IMR-90 (cell line): Measurements from ENCODE around the gene TSC22D4. TPM values are rescaled to one million over a fixed set of nuclear protein-coding genes. Genes with fewer than 3 reads are reported as not detected.

Experiments
- ATAC-seq: fragments of 200-7000 bp; cut with Tn5 transposase; 2 replicates; pipeline ENCODE4 v1.9.1; 2020; ENCODE audit warnings: low read depth, mild to moderate bottlenecking, moderate library complexity
- BruUV-seq: library from RNA; stranded (reverse); fragments of 400-500 nt; replicated peaks from 2 replicates; lab custom pipeline; 2021; lab: Mats Ljungman, UMichigan
- CTCF ChIA-PET: fragments of 300-600 bp; formaldehyde crosslinking; extraction: SDS; loops from one replicate; lab custom pipeline; 2021; ENCODE audit warnings: antibody characterized with exemption; lab: Yijun Ruan, JAX
- POLR2A ChIA-PET: fragments of 300-600 bp; sonication (Branson Sonifier 250); formaldehyde crosslinking; loops from one replicate; lab custom pipeline; 2022; ENCODE audit warnings: antibody characterized with exemption; ENCODE audit not compliant: unreplicated experiment; lab: Charles Lee
- DNase-seq: peaks from one replicate; pipeline ENCODE4 v3.0.0; 2013
- H2AFZ ChIP-seq: replicated peaks from 2 replicates; pipeline ENCODE3; 2013; ENCODE audit warnings: low read length, mild to moderate bottlenecking; ENCODE audit not compliant: poor library complexity
- H2AK5ac ChIP-seq: 2 replicates; pipeline ENCODE4 v1.6.1; 2013; ENCODE audit warnings: low read depth, low read length, inconsistent platforms
- H2AK9ac ChIP-seq: replicated peaks from 2 replicates; pipeline ENCODE3; 2013; ENCODE audit warnings: mild to moderate bottlenecking, low read depth, low read length, moderate library complexity; ENCODE audit not compliant: poor library complexity
- H2BK120ac ChIP-seq: 2 replicates; pipeline ENCODE4 v1.6.1; 2013; ENCODE audit warnings: low read depth, low read length, inconsistent platforms
- H2BK15ac ChIP-seq: 3 replicates; pipeline ENCODE4 v1.6.1; 2013; ENCODE audit warnings: low read depth, low read length, inconsistent platforms
- H2BK20ac ChIP-seq: 2 replicates; pipeline ENCODE4 v1.6.1; 2013; ENCODE audit warnings: low read depth, mild to moderate bottlenecking, inconsistent platforms, low read length, moderate library complexity
- H2BK5ac ChIP-seq: 2 replicates; pipeline ENCODE4 v1.6.1; 2013; ENCODE audit warnings: mild to moderate bottlenecking, low read depth, low read length, inconsistent platforms; ENCODE audit not compliant: poor library complexity, severe bottlenecking
- H3K14ac ChIP-seq: replicated peaks from 2 replicates; pipeline ENCODE4 v1.6.1; 2013; ENCODE audit warnings: low read depth, low read length, inconsistent platforms
- H3K18ac ChIP-seq: 2 replicates; pipeline ENCODE4 v1.6.1; 2013; ENCODE audit warnings: low read depth, low read length, control low read depth
- H3K23ac ChIP-seq: 2 replicates; pipeline ENCODE4 v1.6.1; 2013; ENCODE audit warnings: low read depth, low read length, inconsistent platforms
- H3K27ac ChIP-seq: 2 replicates; pipeline ENCODE4 v1.5.1; 2013; ENCODE audit warnings: mild to moderate bottlenecking, control low read depth, low read length; ENCODE audit not compliant: insufficient read depth
- H3K27me3 ChIP-seq: 2 replicates; pipeline ENCODE4 v1.6.1; 2013; ENCODE audit warnings: low read length; ENCODE audit not compliant: control insufficient read depth, insufficient read depth
- H3K36me3 ChIP-seq: 2 replicates; pipeline ENCODE4 v1.6.1; 2013; ENCODE audit warnings: low read length, mixed read lengths; ENCODE audit not compliant: control insufficient read depth, insufficient read depth
- H3K4ac ChIP-seq: 2 replicates; pipeline ENCODE4 v1.6.1; 2013; ENCODE audit warnings: low read depth, low read length, inconsistent platforms
- H3K4me1 ChIP-seq: 2 replicates; pipeline ENCODE4 v1.6.1; 2013; ENCODE audit warnings: low read length, mixed read lengths; ENCODE audit not compliant: control insufficient read depth, insufficient read depth
- H3K4me2 ChIP-seq: 2 replicates; pipeline ENCODE4 v1.6.1; 2013; ENCODE audit warnings: low read depth, mild to moderate bottlenecking, control low read depth, low read length, moderate library complexity
- H3K4me3 ChIP-seq: 2 replicates; pipeline ENCODE4 v1.5.1; 2013; ENCODE audit warnings: low read depth, mild to moderate bottlenecking, control low read depth, low read length, moderate library complexity; ENCODE audit not compliant: insufficient read depth
- H3K56ac ChIP-seq: 2 replicates; pipeline ENCODE4 v1.6.1; 2013; ENCODE audit warnings: low read length, inconsistent platforms; ENCODE audit not compliant: insufficient read depth; ENCODE audit errors: extremely low read depth
- H3K79me1 ChIP-seq, 2 experiments: 2 replicates each; pipeline ENCODE4 v1.6.1; 2013; ENCODE audit warnings: low read length in 2 of 2, inconsistent platforms in 1 of 2, low read depth in 1 of 2
- H3K9ac ChIP-seq: 2 replicates; pipeline ENCODE4 v1.6.1; 2013; ENCODE audit warnings: low read depth, low read length, control low read depth
- H3K9me1 ChIP-seq: 2 replicates; pipeline ENCODE4 v1.6.1; 2013; ENCODE audit warnings: low read length, inconsistent platforms; ENCODE audit not compliant: insufficient read depth
- H3K9me3 ChIP-seq: 2 replicates; pipeline ENCODE4 v1.6.1; 2013; ENCODE audit warnings: low read length; ENCODE audit not compliant: control insufficient read depth, insufficient read depth
- H4K20me1 ChIP-seq: 2 replicates; pipeline ENCODE4 v1.6.1; 2013; ENCODE audit warnings: low read length, inconsistent platforms; ENCODE audit not compliant: insufficient read depth
- H4K5ac ChIP-seq: 2 replicates; pipeline ENCODE4 v1.6.1; 2013; ENCODE audit warnings: mild to moderate bottlenecking, low read depth, low read length, control low read depth
- H4K8ac ChIP-seq, 2 experiments: 2 replicates each; pipeline ENCODE4 v1.6.1; 2013; ENCODE audit warnings: low read depth in 2 of 2, low read length in 2 of 2, control low read depth in 1 of 2, inconsistent platforms in 1 of 2
- H4K91ac ChIP-seq: 2 replicates; pipeline ENCODE4 v1.6.1; 2013; ENCODE audit warnings: low read depth, low read length, inconsistent platforms; ENCODE audit not compliant: insufficient read depth
- ELK1 ChIP-seq: fragments of 150-350 bp; IDR thresholded peaks from 2 replicates; pipeline ENCODE4 v1.6.1; 2016; ENCODE audit warnings: low read depth, mild to moderate bottlenecking, low read length, moderate library complexity, borderline replicate concordance
- MXI1 ChIP-seq: IDR thresholded peaks from 2 replicates; pipeline ENCODE4 v1.6.1; 2012; ENCODE audit warnings: low read depth, mild to moderate bottlenecking, low read length, moderate library complexity, borderline replicate concordance
- POLR2A ChIP-seq: IDR thresholded peaks from 2 replicates; pipeline ENCODE4 v1.6.1; 2012; ENCODE audit warnings: mild to moderate bottlenecking, low read depth, low read length
- SMC3 ChIP-seq: fragments of 150-350 bp; IDR thresholded peaks from 2 replicates; pipeline ENCODE4 v1.6.1; 2016; ENCODE audit warnings: low read depth, mild to moderate bottlenecking, antibody characterized with exemption, low read length, moderate library complexity
- WGBS, 2 experiments: methylation state at CpG; one replicate each; pipeline versions ENCODE4 v1.1.5 to v1.1.7; 2013; ENCODE audit warnings: missing lambda C conversion rate in 2 of 2; ENCODE audit not compliant: insufficient read length in 1 of 2; ENCODE audit errors: extremely low coverage in 2 of 2; 5-methylcytosine and 5-hydroxymethylcytosine counted together
- dilution Hi-C: fragments of 300-500 bp; cut with HindIII; formaldehyde crosslinking; loops from one replicate; pipeline ENCODE4 v1.14.3; 2018; ENCODE audit warnings: low sequenced_read_pairs; ENCODE audit not compliant: unreplicated experiment
- in situ Hi-C: fragments of 300-500 bp; cut with MboI; formaldehyde crosslinking; loops from 3 replicates; pipeline ENCODE4 v1.14.3; 2019; ENCODE audit warnings: low sequenced_read_pairs, inconsistent platforms, mixed read lengths
- intact Hi-C: fragments of 100-400 bp; cut with micrococcal nuclease; formaldehyde crosslinking; loops from 2 replicates; pipeline ENCODE4 v1.10.0; 2022
- polyA plus RNA-seq, 3 experiments: library from polyadenylated mRNA; depleted of rRNA; stranded (reverse); fragments of >200 nt; gene quantifications; 2 replicates each; pipeline ENCODE4 v1.2.3, GENCODE V29; 2012; ENCODE audit warnings: low replicate concordance in 1 of 3
- total RNA-seq: library from RNA; depleted of rRNA; stranded (reverse); fragments of >200 nt; gene quantifications from 2 replicates; pipeline ENCODE4 v1.2.3, GENCODE V29; 2012

Gene TSC22D4
- total and polyA plus RNA-seq, 2 of the 4 experiments (the other 2 are of a cell fraction): 9.3 to 29.9 TPM

DNA sequence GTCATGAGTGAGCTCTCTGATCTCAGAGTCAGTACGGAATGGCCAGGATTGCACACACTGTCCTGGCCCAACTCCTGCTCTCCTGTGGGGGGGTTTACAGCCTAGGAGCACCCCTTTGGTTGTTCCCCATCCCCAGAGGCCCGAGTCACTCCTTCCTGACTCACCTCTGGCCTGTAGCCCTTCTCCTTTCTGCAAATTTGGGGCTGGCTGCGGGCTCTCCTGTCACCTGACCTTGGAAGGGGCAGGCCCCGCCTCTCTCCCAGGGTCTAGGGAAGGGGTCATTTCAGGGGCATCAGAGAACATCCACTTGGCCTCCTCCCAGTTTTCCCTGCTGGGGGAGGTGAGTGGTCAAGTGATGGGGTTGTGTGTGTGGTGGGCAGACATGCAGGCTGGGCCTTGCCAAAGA, 6.5 kb upstream of the TSC22D4 start:
- no CpG with 5 or more reads among the region's 4 CpGs for WGBS, 2 experiments
- Histone ChIP-seq H3K56ac (no peak overlapping the region), H3K9me1 (no peaks in the 10 kb centered on the region), H3K79me1 (no peaks in the 10 kb centered on the region), H3K4me3 (no peak overlapping the region), H3K9me3 (no peaks in the 10 kb centered on the region), H4K5ac (no peak overlapping the region), H4K8ac (no peak overlapping the region), H3K4ac (no peak overlapping the region), H3K18ac (no peak overlapping the region), H2BK120ac (no peak overlapping the region), H3K9ac (no peak overlapping the region), H3K14ac (no peak overlapping the region), H2AK5ac (no peak overlapping the region), H3K4me2 (no peak overlapping the region), H2BK15ac (no peak overlapping the region), H4K91ac (no peak overlapping the region), H4K20me1 (0 out of 2 replicates have a peak, but pooled peaks cover 3% of the 10 kb centered on the region), H2BK20ac (no peak overlapping the region), H3K27me3 (no peaks in the 10 kb centered on the region; the same call in 1 of the 2 replicates), H3K4me1 (peaks cover 5% of the 10 kb centered on the region), H2AK9ac (peak overlapping the region; percentile 78), H2AFZ (peak overlapping the region; percentile 48), H3K23ac (no peak overlapping the region), H2BK5ac (no peak overlapping the region), H3K27ac (no peak overlapping the region), H3K36me3 (no peaks in the 10 kb centered on the region)
- TF ChIP-seq ELK1 (no peak), SMC3 (no peak), MXI1 (no peak), POLR2A (no peak)
- in situ Hi-C loops: no loop called here
- ChIA-PET POLR2A (no interaction called here), CTCF (no interaction called here)
- dilution Hi-C loops: no loop called here
- intact Hi-C loops: no loop called here
- no peak for ATAC-seq
- no TSS peak for BruUV-seq
- DNase-seq: no peak
